Ramos (cell line): ENCODE results near the gene TNFAIP6.
"Not testable (repeated sequence)": the region's sequence is repeated elsewhere in the genome, so short reads cannot be mapped to it uniquely, and the experiment has no call there.

Source experiments
- in situ Hi-C: fragments of 300-500 bp; cut with MboI; formaldehyde crosslinking; loops from one replicate; pipeline ENCODE4 v1.14.3; 2022; ENCODE audit warnings: low sequenced_read_pairs; ENCODE audit not compliant: unreplicated experiment

The TNFAIP6 gene

DNA sequence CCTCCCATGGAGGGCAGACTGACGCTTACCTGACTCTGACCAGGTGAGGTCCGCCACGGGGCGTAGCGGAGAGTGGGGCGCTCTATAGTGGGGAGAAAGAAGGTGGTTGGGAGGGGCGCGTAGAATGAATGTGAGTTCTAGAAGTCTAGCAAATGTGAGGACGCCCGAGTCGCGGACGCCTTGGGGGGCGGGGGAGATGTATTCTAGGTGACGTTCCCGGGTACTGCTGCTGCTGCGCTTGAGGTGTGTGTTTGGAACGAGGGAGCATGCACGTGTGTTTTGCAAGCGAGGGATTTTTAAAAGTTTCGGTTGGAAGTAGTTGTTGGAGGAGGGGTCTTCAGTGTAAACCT, 53.1 kb downstream of the TNFAIP6 start:
- in situ Hi-C loops, result no loop called here

DNA sequence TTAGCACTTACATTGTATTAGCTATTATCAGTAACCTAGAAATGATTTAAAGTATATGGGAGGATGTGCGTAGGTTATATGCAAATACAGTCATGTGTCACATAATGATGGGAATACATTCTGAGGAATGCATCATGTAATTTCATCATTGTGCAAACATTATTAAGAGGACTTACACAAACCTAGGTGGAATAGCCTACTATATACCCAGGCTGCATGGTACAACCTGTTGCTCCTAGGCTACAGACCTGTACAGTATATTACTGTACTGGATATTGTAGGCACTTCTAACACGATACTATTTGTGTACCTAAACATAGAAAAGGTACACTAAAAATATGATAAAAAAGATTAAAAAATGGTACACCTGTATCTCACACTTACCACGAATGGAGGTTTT, 60.3 kb downstream of the TNFAIP6 start:
- in situ Hi-C loops, result no loop called here

DNA sequence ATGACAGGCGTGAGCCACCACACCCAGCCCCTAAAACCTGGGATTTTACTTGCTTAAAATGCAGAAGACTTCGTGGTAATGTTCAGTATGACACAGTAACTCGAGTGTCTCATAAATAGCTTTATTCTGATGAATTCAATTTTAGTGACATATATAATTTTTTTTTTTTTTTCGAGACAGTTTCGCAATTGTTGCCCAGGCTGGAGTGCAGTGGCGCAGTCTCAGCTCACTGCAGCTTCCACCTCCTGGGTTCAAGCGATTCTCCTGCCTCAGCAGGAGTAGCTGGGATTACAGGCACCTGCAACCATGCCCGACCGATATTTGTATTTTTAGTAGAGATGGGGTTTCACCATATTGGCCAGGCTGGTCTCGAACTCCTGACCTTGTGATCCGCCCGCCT, 64.3 kb downstream of the TNFAIP6 start:
- in situ Hi-C loops, result not testable (repeated sequence)

DNA sequence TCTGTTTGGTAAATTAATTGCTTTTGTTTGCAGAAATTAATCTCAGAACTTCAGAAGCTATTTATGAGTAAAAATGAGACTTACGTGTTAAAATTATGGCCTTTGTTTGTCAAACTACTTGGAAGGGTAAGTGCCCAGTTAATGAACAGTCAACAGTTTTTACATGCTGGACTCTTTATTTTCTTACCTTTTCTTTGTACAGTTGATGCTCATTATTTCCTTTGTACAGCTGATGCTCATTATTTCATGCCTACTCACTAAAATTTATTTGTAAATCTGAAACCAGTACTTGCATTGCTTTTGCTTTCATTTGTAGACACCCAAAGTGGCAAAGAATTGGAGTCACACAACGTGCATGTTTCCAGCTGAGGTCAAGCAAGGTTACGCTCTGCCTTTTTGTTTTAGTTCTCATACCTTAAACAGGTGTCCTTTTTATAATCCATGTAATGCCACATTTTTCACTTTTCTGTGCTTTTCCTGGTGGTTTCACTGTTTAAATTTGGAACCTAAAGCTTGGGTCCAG, 65.6 kb downstream of the TNFAIP6 start:
- in situ Hi-C loops, result no loop called here

DNA sequence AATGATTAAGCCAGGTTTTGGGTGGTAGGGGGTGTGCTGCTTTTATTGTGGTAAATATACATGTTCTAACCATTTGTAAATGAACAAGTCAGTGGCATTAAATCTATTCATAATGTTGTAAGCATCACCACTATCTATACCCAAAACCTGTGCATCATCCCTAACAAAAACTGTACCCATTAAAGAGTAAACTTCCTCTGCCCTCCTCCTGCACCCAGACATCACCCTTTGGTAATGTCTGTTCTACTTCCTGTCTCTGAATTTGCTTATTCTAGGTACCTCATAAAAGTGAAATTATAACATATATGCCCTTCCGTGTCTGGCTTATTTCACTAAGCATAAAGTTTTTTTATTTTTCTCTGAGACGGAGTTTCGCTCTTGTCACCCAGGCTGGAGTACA, 66.4 kb downstream of the TNFAIP6 start:
- in situ Hi-C loops, result no loop called here
